Glomerular visceral epithelial cell (primary cell): Measurements from ENCODE around the gene TRPM2.

ENCODE experiments used
- DNase-seq: peaks from one replicate; pipeline ENCODE4 v3.0.0-alpha.2; 2016; ENCODE audit errors: extremely low spot score

The TRPM2 gene

GRCh38 chr21:44429894-44430293, 76.5 kb downstream of the TRPM2 start:
- DNase-seq: no peak

GRCh38 chr21:44431300-44431699, 77.9 kb downstream of the TRPM2 start:
- no peak for DNase-seq

- no peak for DNase-seq
Observed at GRCh38 chr21:44432841-44433790, 79.7 kb downstream of the TRPM2 start.

GRCh38 chr21:44433791-44434567, 80.6 kb downstream of the TRPM2 start:
- no peak for DNase-seq

GRCh38 chr21:44434568-44434925, 81.1 kb downstream of the TRPM2 start:
- DNase-seq: no peak

GRCh38 chr21:44434936-44435635, 81.7 kb downstream of the TRPM2 start:
- DNase-seq: no peak

GRCh38 chr21:44436111-44436611, 82.7 kb downstream of the TRPM2 start:
- DNase-seq: no peak

- DNase-seq: no peak
Observed at GRCh38 chr21:44436958-44437357, 83.5 kb downstream of the TRPM2 start.

- no peak for DNase-seq
Observed at GRCh38 chr21:44437371-44437695, 83.9 kb downstream of the TRPM2 start.

GRCh38 chr21:44437696-44438431, 84.4 kb downstream of the TRPM2 start:
- DNase-seq: no peak

- no peak for DNase-seq
Observed at GRCh38 chr21:44438531-44439210, 85.2 kb downstream of the TRPM2 start.

- DNase-seq: no peak
Observed at GRCh38 chr21:44439211-44439600, 85.8 kb downstream of the TRPM2 start.

- no peak for DNase-seq
Observed at GRCh38 chr21:44440241-44441040, 87.0 kb downstream of the TRPM2 start.

- no peak for DNase-seq
Observed at GRCh38 chr21:44441041-44441400, 87.6 kb downstream of the TRPM2 start.

GRCh38 chr21:44441581-44442265, 88.3 kb downstream of the TRPM2 start:
- no peak for DNase-seq

GRCh38 chr21:44442266-44443125, 89.1 kb downstream of the TRPM2 start:
- no peak for DNase-seq

- no peak for DNase-seq
Observed at GRCh38 chr21:44443291-44443890, 90.0 kb downstream of the TRPM2 start.

- no peak for DNase-seq
Observed at GRCh38 chr21:44443891-44444285, 90.5 kb downstream of the TRPM2 start.
